HFFc6 (cell line): ENCODE data around the gene NCAPG2. TPM values are rescaled to one million over a fixed set of nuclear protein-coding genes. Genes with fewer than 3 reads are reported as not detected.

Source experiments
- DNase-seq: peaks from one replicate; pipeline ENCODE4 v3.0.0-alpha.2; 2018
- H3K27ac Mint-ChIP-seq: 2 replicates; pipeline ENCODE4 v1.8.0; 2020; ENCODE audit warnings: mild to moderate bottlenecking, mixed read lengths
- H3K27me3 Mint-ChIP-seq: 2 replicates; pipeline ENCODE4 v1.8.0; 2021; ENCODE audit warnings: mild to moderate bottlenecking, moderate library complexity, mixed read lengths; ENCODE audit not compliant: insufficient read depth
- H3K36me3 Mint-ChIP-seq: 2 replicates; pipeline ENCODE4 v1.8.0; 2021; ENCODE audit warnings: low read depth, mixed read lengths
- H3K4me1 Mint-ChIP-seq: 2 replicates; pipeline ENCODE4 v1.8.0; 2020; ENCODE audit warnings: low read depth, mixed read lengths
- H3K4me3 Mint-ChIP-seq: 2 replicates; pipeline ENCODE4 v1.8.0; 2020; ENCODE audit warnings: mild to moderate bottlenecking, moderate library complexity, mixed read lengths
- H3K9me3 Mint-ChIP-seq: 2 replicates; pipeline ENCODE4 v1.8.0; 2020; ENCODE audit warnings: mild to moderate bottlenecking, mixed read lengths
- CTCF ChIP-seq: fragments of 200-600 bp; sonication (generic); IDR thresholded peaks from 2 replicates; pipeline ENCODE4 v1.5.0; 2021; ENCODE audit warnings: antibody characterized with exemption, mild to moderate bottlenecking
- total RNA-seq, 6 experiments: library from RNA; stranded (reverse); fragmentation: NEBNext Ultra II Directional; extraction: Animal tissue kit (Norgen Biotek cat#: 25700); gene quantifications; 2 replicates in 1 of 6; 3 replicates in 5 of 6; pipeline ENCODE4 v1.2.3, GENCODE V29; 2021

NCAPG2 gene
- total RNA-seq, 6 experiments from 2014 or later: 27.1 to 60.3 (median 54.8) TPM

DNA sequence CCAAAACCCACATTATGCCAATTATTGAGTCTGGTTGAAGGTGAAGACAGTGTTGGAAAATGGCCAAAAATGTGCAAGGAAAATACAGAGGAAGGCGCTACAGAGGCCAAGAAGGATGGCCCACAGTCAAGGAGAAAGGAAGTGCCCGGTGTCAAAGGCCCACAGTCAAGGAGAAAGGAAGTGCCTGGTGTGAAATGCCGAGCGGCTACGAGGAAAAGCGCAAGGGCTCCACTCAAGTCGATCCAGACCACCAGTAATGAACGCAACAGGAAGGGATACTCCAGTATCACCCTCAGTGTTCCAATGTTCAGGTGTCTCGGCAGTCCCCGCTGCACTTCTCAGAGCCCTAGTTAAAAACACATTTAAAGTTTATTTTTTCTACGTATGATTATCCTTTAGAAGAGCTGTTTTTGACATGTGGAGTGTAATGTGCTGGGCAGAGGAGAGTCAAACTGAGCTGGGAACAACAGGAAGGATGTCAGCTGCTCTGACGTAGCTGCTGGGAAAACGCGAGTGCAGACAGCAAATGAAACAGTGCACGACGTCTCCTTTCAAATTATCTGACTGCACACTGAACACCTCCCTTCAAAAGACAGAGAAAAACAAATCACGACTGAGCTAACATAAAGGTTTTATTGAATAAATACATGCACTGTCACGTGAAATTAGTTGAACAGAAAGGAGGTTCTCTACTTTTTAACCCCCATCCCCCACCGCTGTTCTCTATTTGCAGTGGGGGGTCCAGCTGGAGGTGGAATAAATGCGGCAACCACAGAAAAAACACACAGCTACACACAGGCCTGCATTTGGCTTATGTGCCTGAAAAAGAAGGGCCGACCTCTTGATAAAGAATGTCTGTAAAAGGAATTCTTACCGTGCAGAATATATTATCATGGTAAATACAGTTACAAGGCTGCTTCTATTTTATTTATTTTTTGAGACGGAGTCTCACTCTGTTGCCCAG, 26.1 kb upstream of the NCAPG2 start:
- H3K4me3 Mint-ChIP-seq: no peak overlapping the region
- no peak for DNase-seq
- no peaks in the 10 kb centered on the region for H3K9me3 Mint-ChIP-seq
- no peak overlapping the region for H3K27ac Mint-ChIP-seq
- H3K27me3 Mint-ChIP-seq: no peaks in the 10 kb centered on the region; the same call in 1 of the 2 replicates
- H3K36me3 Mint-ChIP-seq: peaks cover 36% of the 10 kb centered on the region
- no peak for TF ChIP-seq CTCF
- peaks cover 6% of the 10 kb centered on the region; the same call in 1 of the 2 replicates for H3K4me1 Mint-ChIP-seq

DNA sequence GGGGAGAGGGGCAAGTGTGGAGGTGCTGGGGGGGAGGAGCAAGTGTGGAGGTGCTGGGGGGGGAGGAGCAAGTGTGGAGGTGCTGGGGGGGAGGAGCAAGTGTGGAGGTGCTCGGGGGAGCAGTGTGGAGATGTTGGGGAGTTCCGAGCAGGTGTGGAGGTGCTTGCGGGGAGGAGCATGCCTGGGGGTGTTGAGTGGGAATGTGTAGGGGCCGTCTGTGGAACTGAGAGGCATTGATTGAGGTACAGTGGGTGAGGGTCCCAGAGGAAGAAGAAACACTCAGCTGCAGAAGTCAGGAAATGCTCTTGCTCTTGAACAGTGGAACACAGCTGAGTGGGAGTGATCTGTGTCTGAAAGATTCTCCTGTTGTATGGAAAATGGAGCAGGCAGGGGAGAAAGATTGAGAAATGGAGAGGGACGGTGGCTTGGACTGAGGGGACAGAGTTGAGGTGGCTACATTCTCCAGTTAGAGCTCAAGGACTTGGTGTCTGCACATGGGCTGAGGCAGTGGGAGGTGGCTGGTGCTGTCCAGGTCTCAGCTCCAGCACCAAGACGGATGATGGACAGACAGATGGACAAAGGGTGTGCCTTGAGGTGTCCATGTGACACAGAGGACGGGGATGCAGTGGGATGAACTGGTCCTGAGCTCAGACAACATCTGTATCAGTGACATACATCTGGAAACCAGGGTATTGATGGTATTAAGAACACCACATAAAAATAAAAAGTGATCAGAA, 25.2 kb upstream of the NCAPG2 start:
- Mint-ChIP-seq H3K36me3 (peaks cover 27% of the 10 kb centered on the region), H3K4me1 (peaks cover 2% of the 10 kb centered on the region; the same call in 1 of the 2 replicates), H3K9me3 (no peaks in the 10 kb centered on the region), H3K27ac (no peak overlapping the region), H3K27me3 (no peaks in the 10 kb centered on the region; the same call in 1 of the 2 replicates), H3K4me3 (no peak overlapping the region)
- no peak for TF ChIP-seq CTCF
- no peak for DNase-seq

DNA sequence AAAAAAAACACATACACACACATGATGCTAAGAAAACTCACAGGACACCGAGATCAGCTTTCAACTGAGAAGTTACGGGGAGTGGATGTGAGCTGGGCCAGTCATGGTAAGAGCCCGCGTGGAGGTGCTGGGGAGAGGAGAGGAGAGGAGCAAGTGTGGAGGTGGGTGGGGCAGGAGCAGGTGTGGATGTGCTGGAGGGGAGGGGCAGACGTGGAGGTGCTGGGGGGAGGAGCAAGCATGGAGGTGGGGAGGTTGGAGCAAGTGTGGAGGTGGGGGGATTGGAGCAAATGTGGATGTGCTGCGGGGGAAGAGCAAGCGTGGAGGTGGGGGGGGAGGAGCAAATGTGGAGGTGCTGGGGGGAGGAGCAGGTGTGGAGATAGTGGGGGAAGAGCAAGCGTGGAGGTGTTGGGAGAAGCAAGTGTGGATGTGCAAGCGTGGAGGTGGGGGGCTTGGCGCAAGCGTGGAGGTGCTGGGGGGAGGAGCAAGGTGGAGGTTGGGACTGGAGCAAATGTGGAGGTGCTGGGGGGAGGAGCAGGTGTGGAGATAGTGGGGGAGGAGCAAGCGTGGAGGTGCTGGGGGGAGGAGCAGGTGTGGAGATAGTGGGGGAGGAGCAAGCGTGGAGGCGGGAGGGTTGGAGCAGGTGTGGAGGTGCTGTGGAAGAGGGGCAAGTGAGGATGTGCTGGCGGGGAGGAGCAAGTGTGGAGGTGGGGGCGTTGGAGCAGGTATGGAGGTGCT, 24.5 kb upstream of the NCAPG2 start:
- Mint-ChIP-seq H3K36me3 (peaks cover 20% of the 10 kb centered on the region), H3K27me3 (peaks cover 3% of the 10 kb centered on the region), H3K27ac (no peak overlapping the region), H3K4me3 (no peak overlapping the region), H3K4me1 (no peaks in the 10 kb centered on the region), H3K9me3 (no peaks in the 10 kb centered on the region)
- no peak for DNase-seq
- no peak for TF ChIP-seq CTCF

- Mint-ChIP-seq H3K27me3 (peaks cover 3% of the 10 kb centered on the region), H3K4me3 (no peak overlapping the region), H3K4me1 (no peaks in the 10 kb centered on the region), H3K27ac (no peak overlapping the region), H3K36me3 (peaks cover 14% of the 10 kb centered on the region), H3K9me3 (no peaks in the 10 kb centered on the region)
- no peak for TF ChIP-seq CTCF
- no peak for DNase-seq
Observed at GRCh38 chr7:158727690-158728089, 23.1 kb upstream of the NCAPG2 start.

GRCh38 chr7:158726277-158726807, 21.7 kb upstream of the NCAPG2 start:
- no peak for TF ChIP-seq CTCF
- Mint-ChIP-seq H3K9me3 (no peaks in the 10 kb centered on the region), H3K27ac (no peak overlapping the region), H3K27me3 (peaks cover 3% of the 10 kb centered on the region), H3K36me3 (peaks cover 14% of the 10 kb centered on the region), H3K4me1 (no peaks in the 10 kb centered on the region), H3K4me3 (no peak overlapping the region)
- DNase-seq: no peak
